ENCODE results near the gene GIGYF2. TPM values are rescaled to one million over a fixed set of nuclear protein-coding genes. Genes with fewer than 3 reads are reported as not detected.

The GIGYF2 gene
- total RNA-seq, 1 experiment from 2014 or later: 40.4 TPM

- no peak for DNase-seq
- TF ChIP-seq CTCF (IDR thresholded peaks at IDR 0.05; ENCODE audit: insufficient read depth in 1 of 2, low read depth in 1 of 2, low read length in 1 of 2, severe bottlenecking in 1 of 2, unreplicated experiment in 1 of 2): no peak
- ChIA-PET CTCF (no interaction called here), POLR2A (no interaction called here)
- H3K36me3 ChIP-seq (ENCODE audit: control insufficient read depth, insufficient read depth, low read length): peaks cover 2% of the 10 kb centered on the region; the same call in 1 of the 2 replicates
- Mint-ChIP-seq H3K4me3 (ENCODE audit: unreplicated experiment) (no peak overlapping the region), H3K36me3 (ENCODE audit: insufficient read depth, unreplicated experiment) (peaks cover 50% of the 10 kb centered on the region), H3K4me1 (ENCODE audit: low read depth, unreplicated experiment) (no peaks in the 10 kb centered on the region), H3K9me3 (ENCODE audit: unreplicated experiment) (no peaks in the 10 kb centered on the region), H3K27ac (ENCODE audit: unreplicated experiment) (no peak overlapping the region), H3K27me3 (ENCODE audit: insufficient read depth, unreplicated experiment) (no peaks in the 10 kb centered on the region)
- H3K4me1 ChIP-seq: no peaks in the 10 kb centered on the region
- BruUV-seq (replicated peaks): no TSS peak
- H3K9me3 ChIP-seq: no peaks in the 10 kb centered on the region
- H3K4me3 ChIP-seq (ENCODE audit: low read depth, low read length): no peak overlapping the region
- H3K27me3 ChIP-seq (replicated peaks; ENCODE audit: control insufficient read depth, insufficient read depth, low read length): no peaks in the 10 kb centered on the region
- intact Hi-C loops (cut with micrococcal nuclease; ENCODE audit: unreplicated experiment): no loop called here
Measured at GRCh38 chr2:232793271-232793670, 96.1 kb downstream of the GIGYF2 start.

DNA sequence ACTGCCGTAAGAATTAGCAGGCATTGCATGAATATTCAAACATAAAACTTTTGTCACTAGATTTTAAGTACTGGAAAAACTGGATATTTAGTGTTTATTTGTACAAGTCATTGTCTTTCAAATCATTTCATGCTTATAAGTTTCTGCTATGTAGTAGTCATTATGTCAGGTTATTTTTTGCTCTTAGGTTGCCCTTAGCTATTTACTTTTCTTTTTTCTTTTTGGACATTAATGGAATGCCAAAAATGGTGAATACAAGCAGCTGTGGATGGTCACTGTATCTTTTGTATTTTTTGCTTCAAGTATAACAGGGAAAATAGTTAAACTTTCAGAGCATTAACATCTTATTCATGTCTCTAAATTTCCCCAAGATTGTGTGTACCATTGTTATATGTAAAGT, 97.8 kb downstream of the GIGYF2 start:
- no peak overlapping the region for H3K27ac Mint-ChIP-seq (ENCODE audit: unreplicated experiment)
- Histone ChIP-seq H3K4me1 (no peaks in the 10 kb centered on the region), H3K4me3 (ENCODE audit: low read depth, low read length) (no peak overlapping the region), H3K27me3 (replicated peaks; ENCODE audit: control insufficient read depth, insufficient read depth, low read length) (no peaks in the 10 kb centered on the region), H3K36me3 (ENCODE audit: control insufficient read depth, insufficient read depth, low read length) (peaks cover 2% of the 10 kb centered on the region; the same call in 1 of the 2 replicates), H3K9me3 (no peaks in the 10 kb centered on the region)
- TF ChIP-seq CTCF (IDR thresholded peaks at IDR 0.05; ENCODE audit: insufficient read depth in 1 of 2, low read depth in 1 of 2, low read length in 1 of 2, severe bottlenecking in 1 of 2, unreplicated experiment in 1 of 2): no peak
- intact Hi-C loops (cut with micrococcal nuclease; ENCODE audit: unreplicated experiment): no loop called here
- no peaks in the 10 kb centered on the region for H3K4me1 Mint-ChIP-seq (ENCODE audit: low read depth, unreplicated experiment)
- POLR2A ChIA-PET: no interaction called here
- no peaks in the 10 kb centered on the region for H3K9me3 Mint-ChIP-seq (ENCODE audit: unreplicated experiment)
- no peak overlapping the region for H3K4me3 Mint-ChIP-seq (ENCODE audit: unreplicated experiment)
- H3K27me3 Mint-ChIP-seq (ENCODE audit: insufficient read depth, unreplicated experiment): no peaks in the 10 kb centered on the region
- DNase-seq: no peak
- no TSS peak for BruUV-seq (replicated peaks)
- H3K36me3 Mint-ChIP-seq (ENCODE audit: insufficient read depth, unreplicated experiment): peaks cover 50% of the 10 kb centered on the region
- CTCF ChIA-PET: interaction anchor here (0.5 kb wide), 1 partner anchor 17 kb away, joined by 6 read pairs; no protein-coding TSS in a partner anchor

DNA sequence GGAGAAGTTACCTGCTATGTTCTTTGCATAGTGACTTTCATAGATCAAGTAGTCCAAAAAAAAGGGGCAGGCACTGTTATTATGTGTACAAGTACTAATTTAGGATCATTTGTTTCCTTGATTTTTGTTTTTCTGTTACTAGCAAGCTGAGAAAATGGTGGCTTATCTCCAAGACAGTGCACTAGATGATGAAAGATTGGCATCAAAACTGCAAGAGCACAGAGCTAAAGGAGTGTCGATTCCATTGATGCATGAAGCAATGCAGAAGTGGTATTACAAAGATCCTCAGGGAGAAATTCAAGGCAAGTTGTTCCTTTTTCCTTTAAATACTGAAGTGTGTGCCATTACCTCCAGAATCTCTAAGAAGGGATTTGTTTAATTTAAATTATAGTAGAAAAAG, 98.8 kb downstream of the GIGYF2 start:
- Mint-ChIP-seq H3K9me3 (ENCODE audit: unreplicated experiment) (no peaks in the 10 kb centered on the region), H3K4me1 (ENCODE audit: low read depth, unreplicated experiment) (no peaks in the 10 kb centered on the region), H3K27ac (ENCODE audit: unreplicated experiment) (no peak overlapping the region), H3K36me3 (ENCODE audit: insufficient read depth, unreplicated experiment) (peaks cover 49% of the 10 kb centered on the region), H3K27me3 (ENCODE audit: insufficient read depth, unreplicated experiment) (no peaks in the 10 kb centered on the region), H3K4me3 (ENCODE audit: unreplicated experiment) (no peak overlapping the region)
- H3K27me3 ChIP-seq (replicated peaks; ENCODE audit: control insufficient read depth, insufficient read depth, low read length): no peaks in the 10 kb centered on the region
- H3K36me3 ChIP-seq (ENCODE audit: control insufficient read depth, insufficient read depth, low read length): peaks cover 2% of the 10 kb centered on the region; the same call in 1 of the 2 replicates
- ChIA-PET CTCF (no interaction called here), POLR2A (no interaction called here)
- intact Hi-C loops (cut with micrococcal nuclease; ENCODE audit: unreplicated experiment): no loop called here
- no peak overlapping the region for H3K4me3 ChIP-seq (ENCODE audit: low read depth, low read length)
- H3K4me1 ChIP-seq: no peaks in the 10 kb centered on the region
- TF ChIP-seq CTCF (IDR thresholded peaks at IDR 0.05; ENCODE audit: insufficient read depth in 1 of 2, low read depth in 1 of 2, low read length in 1 of 2, severe bottlenecking in 1 of 2, unreplicated experiment in 1 of 2): no peak
- no peak for DNase-seq
- H3K9me3 ChIP-seq: no peaks in the 10 kb centered on the region
- no TSS peak for BruUV-seq (replicated peaks)
